ENCODE results near the gene CALD1.

Gene CALD1

GRCh38 chr7:134999136-134999535 is 219.7 kb downstream of the CALD1 start:
- POLR2A ChIA-PET (ENCODE audit: low non-redundant PET) = no interaction called here
- CTCF ChIA-PET = no interaction called here

GRCh38 chr7:135001390-135002165 is 222.1 kb downstream of the CALD1 start:
- ChIA-PET POLR2A (ENCODE audit: low non-redundant PET) (no interaction called here), CTCF (interaction anchor here (0.6 kb wide), 2 partner anchors 25 to 133 kb away, joined by 3 read pairs; no protein-coding TSS in a partner anchor)
- no peak overlapping the region for H3K27ac ChIP-seq
- TF ChIP-seq CTCF (conservative IDR thresholded peaks at IDR 0.05; ENCODE audit: low read depth) = no peak
- DNase-seq (ENCODE audit: low spot score) = no peak

More at GRCh38 chr7:134999136-134999535, 219.7 kb downstream of the CALD1 start:
- H3K27ac ChIP-seq = no peak overlapping the region
- no peak for DNase-seq (ENCODE audit: low spot score)
- no peak for TF ChIP-seq CTCF (conservative IDR thresholded peaks at IDR 0.05; ENCODE audit: low read depth)

- no peak overlapping the region for H3K27ac ChIP-seq
- no peak for DNase-seq (ENCODE audit: low spot score)
- CTCF ChIA-PET = no interaction called here
- POLR2A ChIA-PET (ENCODE audit: low non-redundant PET) = no interaction called here
- no peak for TF ChIP-seq CTCF (conservative IDR thresholded peaks at IDR 0.05; ENCODE audit: low read depth)
These were observed 232.8 kb downstream of the CALD1 start for GRCh38 chr7:135012229-135012628.
